ENCODE results near the gene ZNF814.
"Not testable (repeated sequence)": the region's sequence is repeated elsewhere in the genome, so short reads cannot be mapped to it uniquely, and the experiment has no call there.

The ZNF814 gene

DNA sequence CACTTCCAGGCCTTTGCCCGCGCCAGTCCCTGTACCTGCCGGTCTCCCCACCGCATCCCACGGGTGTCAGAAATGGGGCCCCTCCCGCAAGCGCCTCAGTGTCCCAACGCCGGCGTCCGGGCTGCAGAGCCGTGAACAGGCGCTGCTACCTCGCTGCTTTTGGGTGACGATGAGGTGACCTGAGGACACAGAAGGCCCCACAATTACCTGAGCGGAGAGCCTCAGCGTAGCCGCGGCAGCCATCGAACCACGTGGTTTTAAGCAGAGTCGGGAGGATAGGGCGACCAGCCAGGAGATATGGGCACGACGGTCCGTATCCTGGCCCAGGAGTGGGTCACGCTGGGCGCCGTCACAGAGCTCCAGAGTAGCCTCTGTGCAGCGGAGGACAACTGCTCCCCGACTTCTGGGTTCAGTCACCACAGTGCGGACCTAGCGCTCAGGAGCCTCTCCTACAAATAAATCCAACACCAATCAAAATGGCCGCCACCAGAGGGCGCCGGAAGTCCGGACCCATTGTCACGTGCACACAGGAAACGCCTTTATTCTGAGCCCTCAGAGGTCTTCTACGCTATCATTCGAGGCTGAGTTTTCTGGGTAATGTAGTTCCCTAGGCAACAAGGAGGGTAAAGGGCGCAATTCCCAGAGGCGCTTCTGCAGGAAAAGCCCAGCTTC is at the start of gene ZNF814:
ZNF814 (minus strand) TSS at position 478 of the 672 bp plus-strand sequence; CDS start at position 243, 235 bp downstream.
- peak; percentile 63 for DNase-seq

- no peak for DNase-seq
Measured at GRCh38 chr19:57935731-57936130, 46.9 kb upstream of the ZNF814 start.

DNA sequence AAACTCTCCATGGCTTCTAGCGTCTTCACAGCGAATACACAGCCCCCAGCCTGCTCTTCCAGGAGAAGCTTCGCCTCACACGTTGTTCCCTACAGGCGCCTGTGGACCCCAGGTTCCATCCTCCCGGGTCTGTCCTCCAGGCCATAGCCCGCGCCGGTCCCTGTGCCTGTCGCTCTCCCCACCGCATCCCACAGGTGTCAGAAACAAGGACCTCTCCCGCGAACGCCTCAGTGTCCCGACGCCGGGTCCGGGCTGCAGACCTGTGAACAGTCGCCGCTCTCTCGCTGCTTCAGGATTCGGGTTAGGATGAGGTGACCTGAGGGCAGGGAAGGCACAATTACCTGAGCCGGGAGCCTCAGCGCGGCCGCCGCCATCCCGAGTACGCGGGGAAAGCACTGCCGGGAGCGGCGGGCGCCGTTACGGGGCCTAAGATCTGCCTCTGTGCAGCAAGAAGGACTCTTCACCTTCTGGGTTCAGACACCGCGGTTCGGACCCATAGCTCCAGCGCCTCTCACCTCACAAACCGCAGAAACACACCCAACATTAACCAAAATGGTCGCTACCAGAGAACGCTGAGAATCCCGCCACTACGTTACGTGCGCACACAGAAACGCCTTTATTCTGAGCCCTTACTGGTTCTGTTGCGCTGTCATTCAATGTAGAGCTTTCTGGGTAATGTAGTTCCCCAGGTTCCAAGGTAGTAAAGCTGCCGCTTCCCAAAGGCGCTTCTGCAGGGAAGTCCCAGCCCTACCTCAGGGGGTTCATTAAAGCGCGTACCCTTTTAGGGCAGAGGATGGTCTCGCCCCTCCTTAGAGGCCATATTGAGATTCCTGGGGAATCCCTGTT is 46.2 kb upstream of the ZNF814 start, which contains the start of gene ZNF418:
ZNF418 (minus strand) TSS at position 583 of the 846 bp plus-strand sequence. CDS start 1,580 bp downstream, outside the sequence.
- DNase-seq = no peak

GRCh38 chr19:57927587-57927986 is 38.8 kb upstream of the ZNF814 start:
- DNase-seq = no peak

- peak; percentile 69 for DNase-seq
Measured at GRCh38 chr19:57916168-57916995, 27.5 kb upstream of the ZNF814 start, which contains the start of gene ZNF417. Gene ZNF417 (minus strand): TSS chr19:57916592. CDS start chr19:57916411, 181 bp downstream.

DNA sequence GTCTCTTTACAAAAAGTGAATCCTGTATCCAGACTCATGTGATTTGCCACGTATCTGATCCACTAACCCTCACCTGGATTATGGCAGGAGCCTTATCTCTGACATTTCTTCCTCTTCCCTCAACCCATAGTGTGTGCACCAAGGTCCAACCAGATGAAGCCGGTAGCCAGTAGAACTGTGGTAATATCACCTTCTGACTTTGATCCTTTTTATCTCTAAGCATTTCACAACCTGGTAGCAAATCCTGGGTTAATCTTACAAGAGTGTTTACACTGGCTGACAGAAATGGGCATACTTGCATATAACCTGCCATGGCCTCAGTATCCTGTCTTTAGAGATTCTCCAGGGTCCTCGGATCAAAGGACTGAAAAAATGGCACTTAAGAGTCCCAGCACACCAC is 25.7 kb upstream of the ZNF814 start:
- no peak for DNase-seq

GRCh38 chr19:57907394-57907793 is 18.6 kb upstream of the ZNF814 start:
- DNase-seq = no peak

DNA sequence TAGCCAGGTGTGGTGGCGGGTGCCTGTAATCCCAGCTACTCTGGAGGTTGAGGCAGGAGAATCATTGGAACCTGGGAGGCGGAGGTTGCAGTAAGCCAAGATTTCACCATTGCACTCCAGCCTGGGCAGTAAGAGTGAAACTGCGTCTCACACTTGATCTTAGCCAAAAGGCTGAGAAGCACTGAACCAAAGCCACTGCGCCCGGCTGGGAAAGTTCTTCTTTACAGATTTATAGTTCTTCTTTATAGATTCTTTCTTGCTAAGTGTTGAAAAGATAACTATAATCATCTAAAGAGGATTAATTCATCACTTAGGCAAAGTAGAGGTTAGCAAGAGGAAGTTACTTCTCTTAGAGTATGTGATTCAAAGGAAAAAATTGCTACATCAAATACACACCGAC is 16.4 kb upstream of the ZNF814 start:
- DNase-seq = no peak

- DNase-seq = no peak
Measured at GRCh38 chr19:57903618-57904184, 14.9 kb upstream of the ZNF814 start.

- DNase-seq = no peak
Measured at GRCh38 chr19:57900311-57900710, 11.5 kb upstream of the ZNF814 start.

GRCh38 chr19:57890706-57891105 is 1.9 kb upstream of the ZNF814 start:
- DNase-seq = not testable (repeated sequence)

DNA sequence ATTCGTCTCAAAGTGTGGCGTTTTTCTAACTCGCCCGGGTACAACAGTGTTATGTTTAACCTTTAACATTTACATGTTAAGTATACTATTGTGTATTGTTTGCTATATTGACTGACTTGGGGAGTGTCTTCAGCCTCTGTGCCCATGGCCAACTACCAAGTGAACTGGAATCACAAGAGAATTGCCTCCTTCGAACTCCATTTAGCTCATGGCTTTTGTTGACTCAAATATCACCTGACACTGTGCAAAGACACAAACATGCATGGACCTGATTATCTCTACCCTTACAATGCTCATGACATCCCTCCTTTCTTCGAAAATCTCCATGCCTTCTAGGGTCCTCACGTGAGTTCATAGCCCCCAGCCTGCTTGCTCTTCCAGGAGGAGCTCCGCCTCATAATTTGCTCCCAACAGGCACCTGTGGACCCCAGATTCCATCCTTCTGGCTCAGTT is 704 bp downstream of the ZNF814 start:
- no peak for DNase-seq

DNA sequence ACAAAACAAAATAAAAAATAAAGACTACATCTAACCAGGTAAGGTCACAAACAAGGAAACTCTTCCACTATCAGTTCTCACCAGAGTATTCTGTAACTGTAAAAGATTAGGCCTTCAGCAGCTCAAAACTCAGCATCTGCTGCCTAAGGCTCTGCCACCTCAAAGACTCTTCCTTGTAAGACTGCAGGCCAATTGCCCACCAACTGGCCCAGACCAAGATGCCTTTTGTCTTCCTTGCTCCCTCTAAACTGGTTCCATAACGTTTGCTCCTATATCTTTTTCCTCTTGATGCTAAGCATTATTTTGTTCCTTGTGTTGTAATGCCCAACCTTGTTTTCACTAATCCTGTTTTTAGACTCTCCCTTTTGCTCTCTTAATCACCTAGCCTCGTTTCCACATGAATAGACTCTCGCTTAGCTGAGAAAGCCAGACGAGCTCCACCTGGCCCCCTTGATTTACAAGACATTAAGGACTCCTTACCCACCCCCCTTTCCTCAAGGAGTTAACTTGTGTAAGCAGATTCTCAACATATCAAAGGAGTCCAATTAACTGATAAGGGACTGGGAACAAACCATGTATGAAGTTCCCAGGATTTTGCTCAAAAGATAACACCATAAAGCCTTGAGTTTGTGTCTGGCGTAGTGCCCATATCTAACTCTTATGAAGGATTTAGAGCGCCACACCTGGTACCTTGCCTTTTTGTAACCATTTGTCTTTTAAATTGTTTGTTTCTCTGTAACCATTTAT is 1.5 kb downstream of the ZNF814 start:
- no peak for DNase-seq

DNA sequence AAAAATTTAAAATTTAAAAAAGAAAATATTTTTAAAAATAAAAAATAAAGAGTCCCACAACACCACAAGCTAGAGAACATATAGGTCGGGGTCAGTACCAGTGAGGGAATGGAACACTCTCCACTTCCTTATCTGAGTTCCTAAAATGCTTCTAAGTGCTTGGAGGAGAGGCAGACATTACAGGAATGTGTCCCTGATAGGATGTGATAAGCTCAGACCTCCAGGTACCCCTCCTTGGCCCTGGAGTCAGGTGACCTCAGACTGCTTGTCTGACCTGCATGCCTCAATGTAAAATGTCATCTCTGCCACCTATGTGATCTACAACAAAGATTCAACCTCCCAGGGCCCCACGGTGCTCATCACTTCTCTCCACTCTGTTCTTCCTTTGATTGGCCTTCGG is 2.8 kb downstream of the ZNF814 start:
- no peak for DNase-seq

DNA sequence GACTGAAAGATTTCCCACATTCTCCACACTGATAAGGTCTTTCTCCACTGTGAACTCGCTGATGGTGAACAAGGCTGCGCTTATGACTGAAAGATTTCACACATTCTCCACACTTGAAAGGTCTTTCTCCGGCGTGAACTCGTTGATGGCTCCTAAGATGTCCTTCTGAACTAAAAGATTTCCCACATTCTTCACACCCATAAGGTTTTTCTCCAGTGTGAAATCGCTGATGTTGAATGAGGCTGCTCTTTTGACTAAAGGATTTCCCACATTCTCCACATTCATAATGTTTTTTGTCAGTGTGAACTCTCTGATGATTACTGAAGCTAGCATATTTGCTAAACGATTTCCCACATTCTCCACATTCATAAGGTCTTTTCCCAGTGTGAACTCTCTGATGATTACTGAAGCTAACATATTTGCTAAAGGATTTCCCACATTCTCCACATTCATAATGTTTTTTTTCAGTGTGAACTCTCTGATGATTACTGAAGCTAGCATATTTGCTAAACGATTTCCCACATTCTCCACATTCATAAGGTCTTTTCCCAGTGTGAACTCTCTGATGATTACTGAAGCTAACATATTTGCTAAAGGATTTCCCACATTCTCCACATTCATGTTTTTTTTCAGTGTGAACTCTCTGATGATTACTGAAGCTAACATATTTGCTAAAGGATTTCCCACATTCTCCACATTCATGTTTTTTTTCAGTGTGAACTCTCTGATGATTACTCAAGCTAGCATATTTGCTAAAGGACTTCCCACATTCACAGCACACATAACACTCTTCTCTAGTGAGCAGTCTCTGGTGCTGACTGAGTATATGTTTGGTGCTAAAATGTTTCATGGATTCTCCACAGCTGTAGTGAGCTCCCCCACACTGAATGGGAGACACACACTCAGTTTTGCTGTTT is 14.7 kb downstream of the ZNF814 start:
- not testable (repeated sequence) for DNase-seq

- DNase-seq = no peak
Measured at GRCh38 chr19:57872450-57872849, 16.4 kb downstream of the ZNF814 start.

DNA sequence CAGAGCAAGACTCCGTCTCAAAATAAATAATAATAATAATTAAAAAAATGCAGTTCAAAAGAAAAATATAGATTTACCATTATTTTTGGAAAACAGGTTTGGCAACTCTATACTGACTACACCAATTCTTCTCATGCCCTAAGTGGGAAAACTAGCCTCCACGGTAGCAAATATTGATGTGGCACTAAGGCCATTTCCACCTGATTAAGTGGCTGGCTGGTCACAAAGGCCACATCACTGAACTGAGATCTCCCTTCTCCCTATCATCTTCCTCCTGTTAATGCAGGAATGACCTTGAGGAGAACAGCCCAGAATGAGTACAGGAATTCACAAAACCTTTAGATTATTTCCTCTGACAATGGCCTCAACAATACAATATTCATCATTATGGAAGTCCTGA is 18.6 kb downstream of the ZNF814 start:
- no peak for DNase-seq

DNA sequence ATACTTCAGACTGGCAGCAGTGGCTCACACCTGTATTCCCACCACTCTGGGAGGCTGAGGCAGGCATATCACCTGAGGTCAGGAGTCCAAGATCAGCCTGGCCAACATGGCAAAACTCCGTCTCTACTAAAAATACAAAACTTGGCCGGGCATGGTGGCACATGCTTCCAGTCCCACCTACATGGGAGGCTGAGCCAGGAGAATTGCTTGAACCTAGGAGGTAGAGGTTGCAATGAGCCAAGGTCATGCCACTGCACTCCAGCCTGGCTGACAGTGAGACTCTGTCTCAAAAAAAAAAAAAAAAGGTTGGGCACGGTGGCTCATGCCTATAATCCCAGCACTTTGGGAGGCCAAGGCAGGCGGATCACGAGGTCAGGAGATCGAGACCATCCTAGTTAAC is 19.2 kb downstream of the ZNF814 start:
- DNase-seq = not testable (repeated sequence)

GRCh38 chr19:57867868-57868492 is 20.9 kb downstream of the ZNF814 start:
- no peak for DNase-seq

- DNase-seq = not testable (repeated sequence)
Measured at GRCh38 chr19:57862351-57862750, 26.5 kb downstream of the ZNF814 start.

Data from GF-D8 (cell line).